ENCODE results near the gene TNN.

Gene TNN

DNA sequence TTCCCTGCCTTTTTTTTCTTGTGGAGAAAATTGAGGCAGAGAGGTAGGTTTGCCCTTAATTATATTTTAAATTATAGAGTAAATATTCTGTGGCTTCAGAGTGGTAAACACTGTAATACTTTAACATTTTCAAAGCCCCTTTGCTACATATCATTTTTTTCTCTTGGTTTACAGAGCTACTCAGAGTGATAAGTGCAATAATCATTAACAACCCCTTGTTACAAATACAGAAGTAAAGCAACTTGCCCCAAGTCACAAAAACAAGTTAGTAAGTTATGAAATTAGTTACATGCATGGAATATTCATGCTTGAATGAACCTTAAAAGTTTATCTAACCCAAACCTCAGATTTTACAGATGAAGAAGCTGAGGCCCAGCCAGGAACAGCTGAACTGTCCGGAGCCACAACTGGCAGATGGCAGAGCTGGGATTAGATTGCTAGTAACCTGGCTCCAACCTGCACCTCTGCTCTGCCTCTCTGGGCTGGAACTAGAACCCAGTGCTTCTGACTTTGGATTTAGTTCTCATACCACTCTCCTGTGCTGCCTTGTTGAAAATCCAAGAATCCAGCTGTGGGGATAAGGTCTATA is 48.7 kb downstream of the TNN start:
- no peak for DNase-seq (ENCODE audit: low read depth in 2 of 2)

DNA sequence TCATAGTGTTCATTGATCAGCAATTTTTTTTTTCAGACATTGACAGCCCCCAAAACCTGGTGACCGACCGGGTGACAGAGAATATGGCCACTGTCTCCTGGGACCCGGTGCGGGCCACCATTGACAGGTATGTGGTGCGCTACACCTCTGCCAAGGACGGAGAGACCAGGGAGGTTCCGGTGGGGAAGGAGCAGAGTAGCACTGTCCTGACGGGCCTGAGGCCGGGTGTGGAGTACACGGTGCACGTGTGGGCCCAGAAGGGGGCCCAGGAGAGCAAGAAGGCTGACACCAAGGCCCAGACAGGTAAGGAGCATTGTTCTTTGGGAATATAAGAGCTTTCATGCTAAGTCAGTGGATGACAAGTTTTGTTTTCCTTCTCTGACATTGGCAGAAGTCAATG is 49.3 kb downstream of the TNN start:
- no peak for DNase-seq (ENCODE audit: low read depth in 2 of 2)

- DNase-seq (ENCODE audit: low read depth in 2 of 2) = no peak
Measured at GRCh38 chr1:175118375-175119367, 51.0 kb downstream of the TNN start.

DNA sequence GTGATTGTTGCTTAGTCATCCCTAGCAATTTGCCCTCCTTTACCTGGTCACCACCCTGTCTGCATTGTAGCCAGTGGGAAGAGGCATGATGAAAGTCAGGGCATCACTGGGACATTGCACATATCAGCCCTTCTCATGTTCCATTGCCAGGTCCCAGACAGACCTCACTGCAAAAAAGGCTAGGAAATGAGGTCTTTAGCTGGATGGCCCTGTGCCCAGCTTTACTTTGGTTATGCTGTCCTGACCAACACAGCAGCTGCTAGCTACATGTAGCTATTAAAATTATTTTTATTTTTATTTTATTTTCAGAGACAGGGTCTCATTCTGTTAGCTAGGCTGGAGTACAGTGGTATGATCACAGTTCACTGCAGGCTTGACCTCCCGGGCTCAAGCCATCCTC is 52.9 kb downstream of the TNN start:
- no peak for DNase-seq (ENCODE audit: low read depth in 2 of 2)

DNA sequence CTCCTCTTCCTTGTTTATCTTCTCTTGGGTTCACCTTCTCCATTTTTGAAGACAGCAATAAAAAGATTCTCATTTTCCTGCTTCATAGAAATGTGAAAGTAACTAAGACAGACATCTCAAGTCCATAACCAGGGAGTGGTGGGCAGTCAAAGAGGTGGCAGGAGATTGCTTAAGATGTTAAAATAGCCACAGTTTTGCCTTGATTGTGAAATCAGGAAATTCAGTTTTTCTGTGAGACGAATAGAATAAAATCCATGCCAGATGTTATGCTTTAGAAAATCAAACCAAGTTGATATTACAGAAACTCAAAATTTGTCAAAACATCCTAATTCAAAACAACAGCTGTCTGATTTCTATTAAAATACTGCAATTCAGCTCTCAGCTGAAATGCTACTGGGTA is 57.2 kb downstream of the TNN start:
- DNase-seq (ENCODE audit: low read depth in 2 of 2) = no peak

- no peak for DNase-seq (ENCODE audit: low read depth in 2 of 2)
Measured at GRCh38 chr1:175126347-175126746, 58.7 kb downstream of the TNN start.

DNA sequence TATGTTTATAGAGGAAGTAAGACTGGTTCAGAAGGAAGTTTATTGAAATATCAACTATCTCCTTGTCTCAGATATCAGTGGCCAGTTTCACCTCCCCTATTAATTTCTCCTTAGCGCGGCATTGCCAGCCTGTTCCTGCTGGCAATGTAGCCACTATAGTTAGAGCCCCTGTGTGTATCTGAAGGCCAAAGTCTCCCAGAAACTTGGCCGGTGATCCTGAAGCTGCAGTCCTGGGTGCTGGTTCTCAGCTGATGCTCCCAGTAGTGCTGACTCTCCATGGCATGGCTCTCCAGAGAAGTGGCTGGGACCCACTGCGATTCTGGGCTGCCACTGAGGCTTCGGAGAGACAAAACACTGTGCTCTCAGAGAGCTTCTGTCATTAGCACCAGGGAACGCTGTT is 59.9 kb downstream of the TNN start:
- no peak for DNase-seq (ENCODE audit: low read depth in 2 of 2)

- DNase-seq (ENCODE audit: low read depth in 2 of 2) = no peak
Measured at GRCh38 chr1:175128523-175128922, 60.9 kb downstream of the TNN start.

- DNase-seq (ENCODE audit: low read depth in 2 of 2) = no peak
Measured at GRCh38 chr1:175129182-175129581, 61.5 kb downstream of the TNN start.

GRCh38 chr1:175129644-175129996 is 62.0 kb downstream of the TNN start:
- DNase-seq (ENCODE audit: low read depth in 2 of 2) = no peak

DNA sequence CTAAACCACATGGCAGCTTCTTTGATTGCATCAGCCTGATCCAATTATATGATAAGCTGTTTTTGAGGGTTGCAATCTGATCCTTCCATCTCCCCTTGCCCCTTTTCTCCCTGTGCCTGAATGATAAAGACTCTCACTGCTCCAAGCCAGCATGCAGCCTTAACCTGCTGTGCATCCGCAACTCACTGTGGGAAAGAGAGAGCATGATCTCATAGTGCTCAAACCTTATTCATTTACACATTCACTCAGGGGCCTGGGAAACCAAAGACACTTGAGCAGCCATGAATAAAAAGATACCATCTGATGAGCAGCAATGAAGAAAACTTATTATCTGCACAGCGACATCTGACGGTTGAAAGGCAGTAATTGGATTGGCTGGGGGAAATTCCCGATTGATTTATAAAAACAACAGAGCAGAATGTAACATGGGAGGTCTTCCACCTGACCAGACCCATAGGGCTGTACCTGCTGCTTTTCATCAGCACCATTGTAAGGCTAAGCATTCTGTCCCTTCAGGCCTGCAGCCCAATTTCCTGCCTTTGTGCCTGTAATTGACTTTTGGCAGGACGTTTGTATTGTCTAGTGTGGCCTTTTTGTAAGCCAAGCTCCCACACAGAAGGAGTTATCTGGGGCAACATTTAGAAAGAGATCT is 62.5 kb downstream of the TNN start:
- no peak for DNase-seq (ENCODE audit: low read depth in 2 of 2)

DNA sequence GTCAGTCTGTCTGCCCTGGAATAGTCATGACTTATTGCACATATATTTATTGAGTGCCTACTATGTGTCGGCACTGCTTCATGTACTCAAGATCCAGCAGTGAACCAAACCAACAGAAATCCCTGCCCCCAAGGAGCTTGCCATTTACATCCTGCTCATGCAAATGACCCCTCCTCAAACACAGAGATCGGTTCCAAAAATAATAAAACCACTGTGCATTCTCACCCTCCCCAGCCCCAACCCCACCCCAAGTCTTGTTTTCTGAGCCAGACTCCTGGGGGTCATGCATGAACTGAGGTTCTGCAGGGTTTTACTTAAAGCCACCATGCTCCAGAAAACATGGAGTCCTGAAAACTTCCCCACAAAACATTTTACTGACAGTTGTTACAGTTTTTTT is 63.0 kb downstream of the TNN start:
- DNase-seq (ENCODE audit: low read depth in 2 of 2) = no peak

DNA sequence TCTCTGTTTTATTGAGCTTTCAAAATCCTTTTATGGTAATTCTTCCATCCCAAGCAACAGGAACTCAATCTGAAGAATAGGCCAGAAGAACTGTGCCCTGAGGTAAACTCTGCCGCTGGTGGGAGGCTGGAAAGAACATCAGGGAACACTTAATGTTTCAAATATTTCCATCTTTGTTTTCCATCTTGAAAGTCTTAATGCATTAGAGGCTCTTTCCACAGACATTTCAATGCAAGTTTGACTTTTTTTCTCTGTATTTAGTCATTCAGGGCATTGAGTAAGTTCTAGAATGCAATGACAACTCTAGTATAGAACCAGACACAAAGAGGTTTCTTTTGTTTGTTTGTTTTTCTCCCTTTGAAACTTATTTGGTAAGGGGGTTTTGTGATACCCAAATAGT is 63.5 kb downstream of the TNN start:
- no peak for DNase-seq (ENCODE audit: low read depth in 2 of 2)

DNA sequence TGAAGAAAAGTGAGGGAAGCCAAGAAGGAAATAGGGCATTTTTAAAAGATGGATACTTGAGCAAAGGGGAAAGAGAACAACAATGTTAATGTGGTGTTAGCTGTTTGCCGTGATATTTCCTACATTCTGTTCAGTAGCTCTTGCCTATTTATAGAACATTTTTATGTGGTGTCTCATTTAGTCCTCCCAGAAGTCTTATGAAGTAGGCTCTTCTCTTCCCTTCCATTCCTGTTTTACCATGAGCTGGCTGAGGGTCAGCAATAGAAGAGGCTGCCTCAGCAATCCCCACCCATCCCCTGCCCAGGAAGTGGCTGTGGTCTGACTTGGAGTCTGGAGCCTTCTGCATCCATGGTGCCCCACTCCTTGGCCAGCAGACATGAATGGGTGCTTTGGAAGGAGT is 64.8 kb downstream of the TNN start:
- DNase-seq (ENCODE audit: low read depth in 2 of 2) = no peak

- DNase-seq (ENCODE audit: low read depth in 2 of 2) = no peak
Measured at GRCh38 chr1:175133673-175134435, 66.2 kb downstream of the TNN start.

DNA sequence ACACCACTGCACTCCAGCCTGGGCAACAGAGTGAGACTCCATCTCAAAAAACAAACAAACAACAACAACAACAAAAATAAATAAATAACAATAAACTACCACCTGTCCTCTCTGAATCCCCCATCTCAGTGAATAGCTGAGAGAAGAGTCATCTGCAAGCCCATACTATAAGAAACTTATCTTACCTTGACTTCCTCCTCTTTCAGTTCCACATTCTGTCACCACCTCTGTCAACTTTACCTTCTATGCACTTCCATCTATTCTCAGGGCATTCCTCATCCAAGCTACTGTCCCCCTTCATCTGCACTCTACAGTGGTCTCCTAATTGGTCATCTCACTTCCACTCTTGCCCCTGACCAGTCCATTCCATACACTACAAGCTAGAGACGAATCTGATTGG is 66.9 kb downstream of the TNN start:
- DNase-seq (ENCODE audit: low read depth in 2 of 2) = no peak

GRCh38 chr1:175136246-175136645 is 68.6 kb downstream of the TNN start:
- DNase-seq (ENCODE audit: low read depth in 2 of 2) = no peak

- DNase-seq (ENCODE audit: low read depth in 2 of 2) = no peak
Measured at GRCh38 chr1:175137369-175137768, 69.7 kb downstream of the TNN start.

DNA sequence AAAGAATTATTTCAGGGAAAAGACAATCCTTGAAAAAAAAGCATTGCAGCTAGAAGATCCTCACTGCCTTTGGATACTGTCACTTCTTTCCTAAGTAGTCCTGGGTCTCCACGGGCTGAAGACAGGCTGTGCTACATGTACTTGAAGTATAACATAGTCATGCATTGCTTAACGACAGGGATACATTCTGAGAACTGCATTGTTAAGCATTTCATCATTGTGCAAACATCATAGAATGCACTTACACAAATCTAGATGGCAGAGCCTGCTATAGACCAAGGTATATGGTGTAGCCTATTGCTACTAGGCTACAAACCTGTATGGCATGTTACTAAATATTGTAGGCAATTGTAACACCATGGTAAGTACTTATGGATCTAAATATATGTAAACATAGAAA is 70.9 kb downstream of the TNN start:
- DNase-seq (ENCODE audit: low read depth in 2 of 2) = no peak

- no peak for DNase-seq (ENCODE audit: low read depth in 2 of 2)
Measured at GRCh38 chr1:175145899-175146528, 78.4 kb downstream of the TNN start.

DNA sequence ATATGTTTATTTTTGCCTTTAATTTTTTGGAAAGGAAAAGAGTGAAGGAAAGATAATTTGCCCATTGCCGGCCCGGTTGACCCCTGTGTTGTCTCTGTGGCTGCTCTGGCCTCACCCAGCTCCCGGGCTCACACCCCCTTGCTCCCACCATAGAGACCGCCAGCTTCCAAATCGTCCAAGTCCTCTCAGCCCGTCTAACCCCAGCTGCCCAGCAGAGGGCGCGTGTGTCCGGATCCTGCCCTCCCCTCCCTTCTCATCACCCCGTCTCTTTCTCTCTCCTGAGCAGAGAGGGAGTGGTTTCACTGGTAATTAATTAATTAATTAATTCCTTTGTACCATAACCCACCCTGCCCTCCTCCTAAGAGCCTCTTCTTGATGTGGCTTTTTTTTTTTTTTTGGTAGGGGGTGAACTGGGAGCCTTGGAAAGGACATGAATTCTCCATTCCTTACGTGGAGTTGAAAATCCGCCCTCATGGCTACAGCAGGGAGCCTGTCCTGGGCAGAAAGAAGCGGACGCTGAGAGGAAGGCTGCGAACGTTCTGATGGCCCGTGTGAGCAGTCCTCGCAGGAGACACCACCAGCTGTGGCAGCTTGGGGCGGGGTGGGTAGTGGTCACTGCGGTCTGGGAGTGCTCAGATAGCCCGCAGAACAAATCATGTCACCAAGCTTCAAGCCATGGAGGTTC is 79.0 kb downstream of the TNN start:
- DNase-seq (ENCODE audit: low read depth in 2 of 2) = peak; percentile 57 to 65
